Mammary epithelial cell (primary cell): ENCODE measurements around the gene ANK3.

Experiments
- CTCF ChIP-seq, 2 donors: IDR thresholded peaks in 1 of 2; conservative IDR thresholded peaks in 1 of 2; 2 replicates each; pipeline ENCODE4 v1.5.1; 2011 to 2012; ENCODE audit warnings: inconsistent platforms in 2 of 2, low read length in 2 of 2, mild to moderate bottlenecking in 2 of 2, control low read depth in 1 of 2, low read depth in 1 of 2; ENCODE audit not compliant: insufficient read depth in 1 of 2; ENCODE audit errors: extremely low read depth in 1 of 2
- EZH2 ChIP-seq: IDR thresholded peaks from 2 replicates; pipeline ENCODE4 v1.6.1; 2012; ENCODE audit warnings: low read length, inconsistent platforms, borderline replicate concordance

DNA sequence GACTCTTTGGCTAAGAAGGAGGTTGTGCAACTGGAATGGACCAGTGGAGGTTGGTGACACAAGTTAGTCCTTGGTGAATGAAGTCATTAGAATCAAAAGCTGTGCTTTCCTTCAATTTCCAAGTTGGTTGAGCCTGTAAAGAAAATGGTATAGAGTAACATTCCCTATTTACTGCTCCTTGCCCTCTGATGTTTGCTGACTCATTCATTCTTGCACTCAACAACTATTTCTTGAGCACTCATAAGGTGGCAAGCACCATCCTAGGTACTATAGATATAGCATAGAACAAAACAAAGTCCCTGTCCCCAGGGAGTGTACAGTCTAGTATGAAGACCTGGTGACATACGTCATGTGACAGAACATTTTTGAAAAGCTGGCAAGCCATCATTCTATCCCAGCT lies 364.4 kb downstream of the ANK3 start:
- no peak for TF ChIP-seq CTCF (conservative IDR thresholded peaks at IDR 0.05 in 1 of 2, IDR thresholded peaks at IDR 0.05 in 1 of 2; ENCODE audit: extremely low read depth in 1 of 2, insufficient read depth in 1 of 2, low read depth in 1 of 2, low read length in 2 of 2)
- no peak for TF ChIP-seq EZH2
